ENCODE measurements around the gene SLC44A5.

DNA sequence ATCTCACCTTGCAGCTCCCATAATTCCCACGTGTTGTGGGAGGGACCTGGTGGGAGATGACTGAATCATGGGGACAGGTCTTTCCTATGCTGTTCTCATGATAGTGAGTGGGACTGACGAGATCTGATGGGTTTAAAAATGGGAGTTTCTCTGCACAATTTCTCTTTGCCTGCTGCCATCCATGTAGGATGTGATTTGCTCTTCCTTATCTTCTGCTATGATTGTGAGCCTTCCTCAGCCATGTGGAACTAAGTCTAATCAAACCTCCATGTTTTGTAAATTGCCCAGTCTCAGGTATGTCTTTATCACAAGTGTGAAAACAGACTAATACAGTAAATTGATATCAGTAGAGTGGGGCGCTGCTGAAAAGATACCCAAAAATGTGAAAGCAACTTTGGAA lies 195.7 kb downstream of the SLC44A5 start:
- no peak for TF ChIP-seq CTCF (IDR thresholded peaks at IDR 0.05 in 4 of 5, conservative IDR thresholded peaks at IDR 0.05 in 1 of 5)
- TF ChIP-seq POLR2A (IDR thresholded peaks at IDR 0.05), result no peak
